ENCODE data around the gene S1PR3.

Gene S1PR3

DNA sequence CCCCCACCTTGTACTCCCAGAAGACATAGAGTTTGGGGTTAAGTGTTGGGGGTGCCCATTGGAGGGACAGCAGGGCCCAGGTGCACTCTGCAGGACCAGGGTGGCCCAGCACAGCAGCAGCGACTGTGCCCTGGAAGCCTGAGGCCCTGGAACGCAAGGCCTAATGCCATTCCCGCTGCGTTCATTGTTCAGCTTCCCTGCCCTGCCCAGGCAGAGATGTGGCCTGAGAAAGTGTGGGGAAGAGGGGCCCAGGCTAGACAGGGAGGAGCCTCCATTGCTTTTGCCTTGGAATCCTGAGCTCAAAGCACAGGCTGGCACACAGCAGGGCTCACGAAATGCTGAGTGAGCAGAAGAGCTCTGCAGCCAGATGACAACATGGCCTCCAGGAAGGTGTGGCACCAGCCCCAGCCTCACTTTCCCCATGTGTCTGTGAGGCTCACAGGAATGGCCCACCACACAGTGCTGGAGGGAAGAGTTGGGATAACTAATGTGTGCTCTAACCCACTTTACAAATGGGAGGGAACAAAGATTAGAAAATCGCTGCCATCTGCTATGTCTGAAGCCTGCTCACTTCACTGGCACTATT is 19.4 kb downstream of the S1PR3 start:
- no peak for DNase-seq

DNA sequence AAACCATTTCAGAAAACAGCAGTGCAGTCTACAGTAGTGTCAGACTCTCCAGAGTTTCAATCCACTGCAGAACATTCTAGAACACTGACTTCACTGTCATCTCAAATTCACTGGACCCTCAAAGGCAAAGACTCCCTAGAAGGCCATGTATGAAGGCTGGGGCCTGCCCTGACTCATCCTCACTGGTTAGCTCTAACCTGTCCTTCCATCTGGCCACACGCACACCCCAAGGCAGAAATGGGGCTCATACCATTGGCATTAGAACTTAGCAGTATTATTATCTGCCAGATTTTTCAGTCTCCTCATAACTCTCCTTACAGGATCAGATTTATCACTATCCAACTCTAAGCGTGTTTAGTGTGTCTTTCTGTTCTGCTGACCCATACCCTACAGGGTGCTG is 20.4 kb downstream of the S1PR3 start:
- DNase-seq = no peak

DNA sequence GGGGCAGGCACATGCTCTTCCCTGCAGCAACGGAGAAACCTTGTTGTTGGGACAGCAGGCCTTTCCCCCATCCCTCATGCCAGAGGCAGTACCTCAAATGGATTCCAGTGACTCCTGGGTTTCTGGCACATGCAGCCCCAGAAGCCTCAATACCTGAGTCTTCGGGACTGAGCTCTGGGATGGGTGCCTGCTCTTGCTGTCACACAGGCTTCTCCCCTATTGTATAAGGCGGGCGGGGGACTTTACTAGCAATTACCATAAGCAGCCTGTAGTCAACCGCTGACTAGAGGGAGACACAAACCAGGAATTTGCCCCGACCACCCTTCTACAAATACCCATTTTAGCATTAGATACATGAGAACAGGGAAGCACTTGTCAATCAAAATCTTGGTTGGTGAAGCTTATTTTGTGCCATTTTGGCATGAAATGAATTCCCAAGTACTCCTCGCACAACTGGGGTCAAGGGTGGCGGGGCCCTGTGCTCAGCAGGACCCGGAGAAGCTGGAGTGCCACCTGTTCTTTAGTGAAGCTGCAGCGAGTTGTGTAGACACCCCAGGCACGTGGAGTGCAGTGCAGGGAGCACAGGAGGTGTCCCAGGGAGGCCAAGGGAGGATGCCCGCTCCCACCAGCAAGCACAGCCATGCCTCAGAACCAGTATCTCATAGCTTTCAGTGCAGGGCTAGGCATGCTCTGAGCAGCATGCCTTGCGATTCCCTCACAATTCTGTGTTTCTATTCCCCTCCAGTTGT is 21.2 kb downstream of the S1PR3 start:
- DNase-seq = no peak

DNA sequence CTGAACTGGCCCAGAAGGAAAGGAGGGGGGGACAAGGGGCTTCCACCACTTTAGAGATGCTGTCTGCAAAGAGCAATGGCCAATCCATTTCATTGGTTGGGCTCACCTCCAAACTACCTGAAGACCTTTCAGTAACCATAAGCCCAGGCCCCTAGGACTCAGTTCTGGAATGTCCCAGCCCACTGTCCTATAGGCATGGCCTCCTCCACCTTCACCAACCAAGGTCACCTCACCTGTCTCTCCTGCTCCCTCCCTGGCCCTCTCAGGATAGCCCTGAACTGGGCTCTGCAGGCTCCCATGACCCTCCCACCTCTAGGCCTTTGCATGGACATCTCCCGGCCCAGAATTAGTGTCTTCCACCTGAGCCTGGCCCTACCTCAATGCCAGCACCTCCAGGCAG is 22.4 kb downstream of the S1PR3 start:
- no peak for DNase-seq

DNA sequence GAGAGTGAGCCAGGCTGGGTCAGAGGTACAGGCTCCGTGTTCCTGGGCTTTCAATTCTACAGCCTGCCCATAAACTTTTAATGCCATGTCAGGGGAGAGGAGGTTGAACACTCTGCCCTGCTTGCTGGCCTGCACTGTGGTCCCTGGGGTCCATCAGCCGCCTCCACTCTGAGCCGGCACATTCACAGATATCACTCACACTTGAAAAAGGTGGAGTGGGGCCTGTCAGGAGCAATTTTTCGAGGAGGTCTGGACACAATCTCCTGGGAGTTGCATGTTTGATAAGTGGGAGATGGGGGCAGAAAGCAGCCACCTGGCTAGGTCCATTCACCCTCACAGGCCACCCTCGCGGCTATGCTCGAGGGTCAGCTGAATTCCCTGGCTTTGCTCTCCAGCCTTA is 22.9 kb downstream of the S1PR3 start:
- no peak for DNase-seq

DNA sequence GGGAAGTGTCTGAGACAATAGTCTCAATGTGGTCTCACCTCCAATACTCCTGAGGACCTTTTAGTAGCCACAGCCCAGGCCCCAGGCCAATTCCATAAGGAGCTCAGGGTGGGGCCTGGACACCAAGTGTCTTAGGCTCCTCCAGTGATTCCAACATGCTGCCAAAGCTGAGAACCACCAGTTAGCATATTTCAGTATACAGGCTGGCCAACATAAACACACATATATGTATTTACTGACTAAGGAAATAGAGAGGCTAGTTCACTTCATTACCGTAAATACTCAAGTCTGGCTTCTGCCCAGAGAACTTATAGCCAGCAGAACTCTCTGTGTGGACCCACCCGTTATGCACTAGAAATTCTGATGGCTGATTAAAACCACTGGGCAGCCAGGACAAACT is 24.1 kb downstream of the S1PR3 start:
- no peak for DNase-seq

DNA sequence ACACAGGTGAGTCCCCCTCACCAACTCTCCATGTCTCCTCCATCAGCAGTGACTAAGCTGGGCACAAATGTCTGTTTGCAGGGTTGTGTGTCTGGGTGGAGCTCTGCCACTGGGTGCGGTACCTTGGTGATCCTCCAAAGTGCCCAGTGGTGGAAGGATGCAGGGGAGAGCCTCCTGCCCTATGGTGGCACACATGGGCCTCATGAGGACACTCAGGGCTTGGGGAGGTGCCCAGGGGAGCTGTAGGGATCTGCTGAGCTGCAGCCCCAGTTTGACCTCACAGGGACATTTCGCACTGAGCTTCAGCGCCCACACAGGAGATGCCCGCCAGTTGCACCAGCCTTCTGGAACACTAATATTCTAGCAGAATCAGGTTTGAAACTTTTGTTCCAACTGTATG is 29.5 kb downstream of the S1PR3 start:
- DNase-seq = no peak

DNA sequence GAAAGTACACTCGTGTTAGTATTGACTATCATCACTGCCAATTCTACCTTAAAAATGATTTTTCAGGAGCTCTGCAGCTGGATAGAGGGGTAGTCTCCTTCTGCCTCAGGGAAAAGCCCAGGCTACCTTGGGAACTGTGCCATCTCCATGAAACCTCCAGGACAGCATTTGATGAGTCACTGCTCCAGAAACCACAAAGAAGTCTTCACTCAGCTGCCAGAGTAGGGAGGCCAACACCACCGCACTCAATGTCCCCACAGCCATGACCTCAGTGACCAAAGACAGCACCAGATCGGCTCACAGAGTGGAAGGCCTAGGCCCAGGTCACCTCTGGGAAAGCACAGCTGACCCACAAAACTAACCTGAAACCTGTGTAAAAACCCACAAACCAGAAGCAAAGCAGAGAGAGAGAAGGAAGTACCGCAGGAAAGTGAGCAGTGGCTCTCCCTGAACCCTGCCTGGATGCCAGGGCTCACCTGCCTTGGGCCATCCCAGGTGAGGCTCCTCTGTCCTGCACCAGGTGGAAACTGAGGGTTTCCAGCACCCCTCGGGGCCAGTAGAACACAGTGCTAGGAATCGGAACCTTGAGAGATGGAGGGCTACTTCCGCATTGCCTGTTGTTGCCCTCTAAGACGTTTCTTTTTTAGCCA is 30.0 kb downstream of the S1PR3 start:
- DNase-seq = no peak

DNA sequence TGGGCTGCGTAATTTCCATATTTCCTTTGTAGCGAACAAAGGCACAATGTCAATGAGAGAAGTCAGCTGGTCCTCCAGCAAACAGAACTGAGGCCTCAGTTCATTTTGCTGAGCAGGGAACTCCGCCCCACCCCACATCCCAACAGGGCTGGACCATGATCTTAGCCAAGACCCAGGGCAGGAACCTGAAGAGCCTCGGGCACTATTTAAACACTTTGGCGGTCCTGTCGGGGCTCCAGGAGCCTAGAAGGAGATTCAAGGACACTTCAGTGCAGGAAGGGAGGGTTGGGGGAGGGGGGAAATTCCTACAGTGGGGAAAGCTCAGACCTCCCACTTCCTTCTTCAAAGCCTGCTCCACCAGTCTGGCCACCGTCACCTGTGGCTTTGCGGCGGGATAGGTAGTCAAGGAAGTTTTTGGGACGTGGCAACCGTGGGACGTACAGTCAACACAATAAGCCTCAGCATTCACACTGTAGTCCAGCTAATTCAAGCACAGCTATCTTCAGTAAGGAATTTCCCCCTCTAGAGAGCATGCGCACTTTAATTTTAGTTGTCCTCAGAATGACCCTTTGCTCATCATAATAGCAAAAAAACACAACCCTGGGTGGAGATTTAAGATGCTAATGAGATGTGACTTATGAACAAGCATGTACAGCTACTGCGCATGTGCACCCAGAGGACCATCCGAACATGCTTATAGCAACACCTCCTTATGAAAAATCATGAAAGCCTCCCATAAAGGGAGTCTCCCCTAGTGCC is 30.9 kb downstream of the S1PR3 start:
- DNase-seq = no peak

DNA sequence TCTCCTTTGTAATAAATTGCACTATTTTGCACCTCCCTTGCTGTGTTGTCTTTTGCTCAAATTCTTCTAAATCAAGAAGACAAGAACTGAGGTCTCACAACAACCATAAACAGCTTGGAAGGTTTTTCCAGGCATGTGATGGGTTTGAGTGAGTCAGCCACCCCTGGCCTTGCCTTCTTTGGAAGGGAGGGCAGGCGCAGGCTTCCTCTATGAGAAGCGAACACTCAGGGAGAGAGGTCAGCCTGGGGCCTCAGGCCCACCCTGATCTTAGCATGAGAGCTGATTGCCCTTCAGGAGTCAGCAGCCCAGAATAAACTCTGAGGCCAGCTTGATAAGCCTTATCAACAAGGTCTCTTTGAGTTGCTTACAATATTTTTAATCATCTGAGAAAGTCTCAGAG is 31.6 kb downstream of the S1PR3 start:
- DNase-seq = no peak

DNA sequence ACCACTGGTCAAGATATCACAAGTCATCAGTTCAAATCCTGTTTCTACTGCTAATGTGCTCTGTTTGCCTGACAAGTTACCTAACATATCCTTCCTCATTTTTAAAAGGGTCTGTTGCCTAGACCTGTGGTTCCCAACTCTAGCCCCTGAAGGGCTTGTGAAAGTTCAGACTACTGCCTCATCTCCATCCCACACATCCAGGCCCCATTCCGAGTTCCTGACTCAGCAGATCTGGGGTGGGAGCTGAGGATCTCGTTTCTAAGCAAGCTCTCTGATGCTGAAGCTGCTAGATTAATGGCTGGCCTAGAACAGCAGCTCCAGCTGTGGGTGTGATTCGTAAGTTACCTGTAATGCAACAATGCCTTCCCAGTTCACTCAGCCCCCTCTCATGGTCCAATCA is 32.5 kb downstream of the S1PR3 start:
- no peak for DNase-seq

DNA sequence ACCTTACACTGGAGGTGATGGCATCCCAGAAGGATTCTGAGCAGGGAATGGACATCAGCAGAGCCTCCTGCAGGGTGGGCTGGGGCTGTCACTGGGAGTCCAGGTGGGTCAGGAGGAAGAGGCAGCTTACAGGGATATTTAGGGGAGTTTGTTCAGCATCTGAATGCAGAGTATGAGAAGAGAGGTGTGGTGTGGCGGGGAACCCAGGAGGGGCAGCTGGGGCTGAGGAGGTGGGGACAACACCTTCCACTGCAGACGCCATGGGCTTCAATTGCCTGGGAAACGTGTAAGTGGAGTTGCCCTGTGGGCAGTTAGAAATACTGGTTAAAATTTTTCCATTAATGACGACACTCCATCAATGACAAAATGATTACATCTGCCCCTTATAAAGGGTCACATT is 33.5 kb downstream of the S1PR3 start:
- no peak for DNase-seq

DNA sequence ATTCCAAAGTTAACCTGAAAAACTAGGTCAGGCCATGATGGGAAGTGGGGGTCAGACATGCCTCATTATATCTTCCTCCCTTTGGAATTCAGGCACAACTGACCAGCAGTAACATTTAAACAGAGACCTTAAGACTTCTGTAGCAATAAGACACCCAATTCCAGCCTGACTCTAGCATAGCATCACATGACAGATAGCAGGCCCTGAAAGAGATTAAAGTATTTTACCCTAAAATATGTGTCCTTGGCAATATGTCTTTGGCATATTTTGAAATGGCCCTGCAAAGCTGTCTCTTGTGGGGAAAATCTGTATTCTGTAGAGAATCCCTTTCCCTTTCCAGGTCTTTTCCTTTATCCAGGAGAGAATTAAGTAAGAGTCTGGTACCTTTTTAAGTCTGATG is 34.3 kb downstream of the S1PR3 start:
- DNase-seq = no peak

DNA sequence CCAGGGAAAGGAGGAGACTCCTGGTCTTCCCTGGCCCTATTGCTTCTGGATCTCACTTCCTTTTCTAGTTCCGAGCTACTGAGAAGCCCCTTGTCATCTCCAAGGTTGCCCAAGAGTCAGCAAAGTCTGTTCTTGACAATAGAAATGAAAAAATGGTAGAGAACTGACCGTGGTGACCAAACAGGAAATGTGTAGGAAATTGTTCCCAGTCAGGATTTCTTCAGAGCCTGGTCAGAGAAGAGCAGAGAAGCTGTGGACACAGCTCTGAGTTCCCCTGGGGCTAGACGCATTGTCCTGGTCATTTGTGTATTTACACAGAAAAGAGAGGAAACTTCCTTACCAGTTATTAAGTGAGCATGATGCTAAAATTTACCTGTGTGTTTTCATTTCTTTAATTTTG is 35.6 kb downstream of the S1PR3 start:
- DNase-seq = no peak

DNA sequence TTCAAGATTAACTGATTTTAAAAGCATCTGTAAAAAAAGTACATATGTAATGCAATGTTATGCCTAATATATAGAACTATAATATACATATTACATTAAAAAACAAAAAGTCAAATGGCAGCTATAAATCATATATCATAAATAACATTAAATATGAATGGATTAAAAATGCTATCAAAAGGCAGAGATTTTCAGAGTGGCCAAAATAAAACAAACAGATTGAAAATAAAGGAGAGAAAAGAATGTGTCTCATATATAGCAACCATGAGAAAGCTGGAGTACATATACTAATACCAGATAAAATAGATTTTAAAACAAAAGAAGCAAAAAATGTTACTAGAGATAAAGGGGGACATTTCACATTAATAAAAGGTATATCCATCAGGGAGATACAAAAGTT is 38.5 kb downstream of the S1PR3 start:
- DNase-seq = no peak

DNA sequence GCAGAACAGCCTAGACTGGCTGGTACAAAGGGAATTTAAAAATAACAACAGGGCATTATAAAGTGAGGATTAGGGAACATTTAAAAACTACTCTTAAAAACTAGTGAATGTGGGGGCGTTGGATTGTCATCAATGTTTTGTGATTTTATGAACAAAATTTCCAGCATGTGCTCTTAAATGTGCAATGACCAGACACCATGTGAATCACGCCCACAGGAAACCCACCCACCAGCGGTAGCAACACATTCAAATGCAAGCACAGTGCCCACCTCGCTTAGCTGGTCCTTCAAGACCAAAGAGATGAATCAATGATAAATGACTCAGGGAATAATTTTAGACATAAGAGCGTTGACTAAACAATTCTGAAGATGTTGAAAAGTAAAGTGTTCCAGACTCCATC is 40.9 kb downstream of the S1PR3 start:
- no peak for DNase-seq

DNA sequence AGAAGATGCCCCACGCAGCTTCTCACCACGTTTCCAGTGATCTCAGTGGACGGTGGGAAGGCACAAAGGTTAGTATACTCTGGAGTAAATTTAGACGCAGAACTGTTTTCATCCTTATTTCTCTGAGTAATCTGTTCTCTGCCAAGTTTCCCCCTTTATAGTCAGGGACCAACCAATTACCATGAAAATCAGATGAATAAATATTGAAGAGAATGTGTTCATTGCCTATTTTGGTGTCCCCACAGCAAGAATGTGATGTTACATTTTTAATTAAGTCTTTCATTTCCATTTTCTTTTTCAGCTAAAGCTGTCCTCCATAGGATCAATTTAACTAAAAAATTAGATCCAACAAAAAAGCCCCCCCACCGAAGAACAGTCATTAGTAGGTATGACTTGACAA is 41.4 kb downstream of the S1PR3 start:
- DNase-seq = no peak

DNA sequence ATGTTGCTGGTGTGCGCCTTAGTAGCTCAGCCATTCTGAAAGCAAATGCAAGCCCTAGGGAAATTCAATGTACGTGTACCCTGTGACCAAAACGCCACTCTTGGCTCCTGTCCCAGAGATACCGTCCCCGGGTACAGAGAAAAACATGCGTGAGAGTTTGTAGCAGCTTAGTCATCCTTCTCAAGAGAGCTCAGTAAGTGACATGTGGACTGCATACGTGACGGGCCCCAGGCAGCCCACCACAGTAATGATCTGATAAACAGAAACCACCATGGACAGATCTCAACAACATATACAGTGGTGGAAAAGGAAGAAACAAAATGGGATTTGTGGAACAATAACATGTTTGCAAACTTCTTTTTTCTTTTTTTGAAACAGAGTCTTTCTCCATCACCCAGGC is 45.1 kb downstream of the S1PR3 start:
- DNase-seq = no peak

DNA sequence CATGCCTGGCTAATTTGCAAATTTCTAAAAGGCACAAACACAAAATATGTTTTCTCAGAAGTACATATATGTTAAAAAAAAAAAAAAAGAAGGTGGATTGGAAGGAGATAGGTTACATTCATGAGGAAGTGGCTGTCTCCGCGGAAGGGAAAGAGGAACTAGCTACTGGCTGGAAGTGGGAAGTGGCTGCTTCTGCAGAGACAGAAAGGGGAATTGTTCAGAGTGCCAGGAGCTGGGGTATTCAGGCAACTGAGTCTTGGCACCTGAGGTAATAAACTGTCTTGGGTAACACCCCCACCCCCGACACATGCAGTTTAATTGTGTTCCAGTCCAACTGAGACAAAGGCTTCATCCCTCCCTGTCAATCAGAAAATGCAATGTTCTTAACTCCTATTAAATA is 45.6 kb downstream of the S1PR3 start:
- no peak for DNase-seq

DNA sequence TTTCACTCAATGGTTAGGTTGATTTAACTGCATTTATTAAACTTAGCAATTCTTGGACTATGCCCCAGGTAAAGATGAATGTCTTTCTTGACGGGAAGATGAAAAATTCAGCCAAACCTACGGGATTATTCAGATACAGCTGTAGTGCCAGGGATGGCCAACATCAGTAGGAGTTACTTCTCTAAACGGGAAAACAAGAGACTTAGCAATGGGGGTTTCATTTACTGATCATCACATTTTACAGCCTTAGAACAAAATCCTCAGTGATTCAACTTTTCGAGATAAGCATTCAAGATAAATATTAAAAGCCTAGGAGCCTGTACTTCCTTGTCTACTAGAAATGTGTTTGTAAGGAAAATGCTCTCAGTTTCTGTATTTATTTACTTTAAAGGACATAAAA is 46.1 kb downstream of the S1PR3 start:
- DNase-seq = no peak

DNA sequence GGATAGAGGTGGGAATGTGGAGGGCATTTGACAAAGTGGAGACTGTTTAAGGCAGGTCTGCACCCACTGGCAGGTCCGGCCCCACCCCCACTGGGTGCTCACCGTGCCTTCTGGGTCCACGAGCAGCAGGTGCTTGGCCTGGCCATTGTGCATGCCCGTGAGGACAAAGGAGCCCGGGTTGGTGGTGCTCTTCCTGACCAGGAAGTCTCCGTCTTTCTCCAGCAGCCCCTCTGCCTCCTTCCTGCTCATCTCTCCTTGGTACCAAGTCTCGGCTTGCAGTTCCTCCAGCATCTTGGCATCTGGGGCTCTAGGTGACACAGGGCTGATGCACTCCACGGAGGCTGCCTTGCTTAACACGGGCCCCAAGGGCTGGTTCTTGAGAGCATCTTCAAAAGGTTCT is 46.6 kb downstream of the S1PR3 start:
- no peak for DNase-seq

DNA sequence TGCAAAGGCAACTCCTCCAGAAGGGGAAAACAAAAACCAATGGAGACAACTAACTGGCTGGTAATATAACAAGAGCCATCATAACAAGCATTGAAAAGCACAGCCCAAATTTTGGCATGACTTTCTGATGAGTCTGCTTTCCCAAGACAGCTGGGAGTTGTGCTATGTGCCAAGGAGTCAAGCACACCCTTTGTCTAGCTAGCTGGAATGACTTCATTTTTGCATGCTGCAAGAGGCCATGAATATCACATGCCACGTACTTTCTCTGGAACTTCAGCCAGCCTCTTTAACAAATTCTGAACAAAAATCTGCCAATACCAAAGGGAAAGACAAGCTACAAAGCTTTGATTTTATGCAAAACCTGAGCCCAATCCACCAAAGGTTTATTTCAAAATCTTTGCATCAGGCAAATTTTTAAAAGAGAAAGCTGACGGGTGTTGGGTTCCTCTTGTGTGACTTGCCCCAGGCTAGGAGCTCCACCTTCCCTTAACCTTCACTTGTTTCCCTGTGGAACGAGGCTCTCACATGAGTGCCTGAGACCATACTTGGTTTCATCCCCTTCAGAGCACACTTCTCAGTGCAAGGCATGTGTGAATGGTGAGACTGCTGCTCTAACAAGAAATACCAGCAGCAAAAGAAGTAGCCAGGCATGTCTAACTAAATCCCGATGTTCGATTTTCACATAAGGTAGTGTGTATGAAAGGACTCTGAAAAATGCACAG is 47.3 kb downstream of the S1PR3 start:
- no peak for DNase-seq

DNA sequence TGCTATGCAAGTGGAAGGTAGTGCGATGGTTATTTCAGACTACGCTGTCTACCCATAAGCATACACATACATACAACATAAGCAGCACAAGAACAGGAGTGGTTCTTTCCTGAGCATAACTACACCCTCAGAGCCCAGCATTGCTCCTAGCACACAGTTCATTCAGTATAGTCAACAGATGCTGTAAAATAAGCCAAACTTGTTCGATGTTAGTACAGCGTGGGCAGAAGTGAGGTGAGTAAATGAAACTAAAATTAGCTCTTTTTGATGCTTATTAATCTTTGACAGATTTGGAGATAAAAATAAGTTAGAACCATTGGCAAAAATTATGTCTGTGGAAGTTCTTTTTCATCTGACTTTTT is 47.8 kb downstream of the S1PR3 start:
- no peak for DNase-seq
